Neural progenitor cell (in vitro differentiated cells): ENCODE measurements around the gene CIAO3. TPM values are rescaled to one million over a fixed set of nuclear protein-coding genes. Genes with fewer than 3 reads are reported as not detected.
"Not testable (repeated sequence)": the region's sequence is repeated elsewhere in the genome, so short reads cannot be mapped to it uniquely, and the experiment has no call there.

ENCODE experiments used
- DNase-seq: peaks from one replicate; pipeline ENCODE4 v3.0.0-alpha.2; 2016; ENCODE audit warnings: low spot score
- H2AFZ ChIP-seq: fragments of 200-600 bp; sonication (generic); replicated peaks from 2 replicates; pipeline ENCODE4 v1.6.1; 2016; ENCODE audit warnings: antibody characterized with exemption
- H3F3A ChIP-seq: fragments of 200-600 bp; sonication (generic); 2 replicates; pipeline ENCODE4 v1.6.1; 2016; ENCODE audit warnings: antibody characterized with exemption, low read depth
- H3K27ac ChIP-seq: fragments of 200-600 bp; sonication (generic); 2 replicates; pipeline ENCODE4 v1.5.1; 2016; ENCODE audit warnings: mild to moderate bottlenecking
- H3K27me3 ChIP-seq: fragments of 200-600 bp; sonication (generic); 2 replicates; pipeline ENCODE4 v1.6.1; 2016; ENCODE audit warnings: mild to moderate bottlenecking, moderate library complexity
- H3K36me3 ChIP-seq: fragments of 200-600 bp; sonication (generic); 2 replicates; pipeline ENCODE4 v1.5.1; 2016
- H3K4me1 ChIP-seq: fragments of 200-600 bp; sonication (generic); 2 replicates; pipeline ENCODE4 v1.6.1; 2016; ENCODE audit warnings: mixed run types
- H3K4me2 ChIP-seq: fragments of 200-600 bp; sonication (generic); 2 replicates; pipeline ENCODE4 v1.6.1; 2016
- H3K4me3 ChIP-seq: fragments of 200-600 bp; sonication (generic); 2 replicates; pipeline ENCODE4 v1.5.1; 2016
- H3K79me2 ChIP-seq: fragments of 200-600 bp; sonication (generic); 2 replicates; pipeline ENCODE4 v1.6.1; 2016; ENCODE audit warnings: low read depth
- H3K9ac ChIP-seq: fragments of 200-600 bp; sonication (generic); 2 replicates; pipeline ENCODE4 v1.6.1; 2016
- H3K9me3 ChIP-seq: fragments of 200-600 bp; sonication (generic); 2 replicates; pipeline ENCODE4 v1.5.1; 2016; ENCODE audit warnings: low read depth
- H4K20me1 ChIP-seq: fragments of 200-600 bp; sonication (generic); 2 replicates; pipeline ENCODE4 v1.6.1; 2016; ENCODE audit warnings: low read depth
- H3K27ac Mint-ChIP-seq: 3 replicates; pipeline ENCODE4 v1.8.0; 2021; ENCODE audit warnings: mixed read lengths
- H3K27me3 Mint-ChIP-seq: 2 replicates; pipeline ENCODE4 v1.8.0; 2022; ENCODE audit warnings: low read depth, mild to moderate bottlenecking, inconsistent platforms, moderate library complexity, mixed read lengths; ENCODE audit not compliant: insufficient read depth
- H3K36me3 Mint-ChIP-seq: 3 replicates; pipeline ENCODE4 v1.8.0; 2021; ENCODE audit warnings: mixed read lengths
- H3K4me1 Mint-ChIP-seq: 3 replicates; pipeline ENCODE4 v1.8.0; 2021; ENCODE audit warnings: mixed read lengths
- H3K4me3 Mint-ChIP-seq: 3 replicates; pipeline ENCODE4 v1.8.0; 2021; ENCODE audit warnings: mild to moderate bottlenecking, moderate library complexity, mixed read lengths
- H3K9me3 Mint-ChIP-seq: 3 replicates; pipeline ENCODE4 v1.8.0; 2020; ENCODE audit warnings: mixed read lengths
- EZH2 ChIP-seq: fragments of 200-600 bp; sonication (generic); IDR thresholded peaks from 2 replicates; pipeline ENCODE4 v1.6.1; 2017; ENCODE audit warnings: antibody characterized with exemption, mild to moderate bottlenecking, moderate library complexity
- EZH2phosphoT487 ChIP-seq: fragments of 200-600 bp; sonication (generic); IDR thresholded peaks from 2 replicates; pipeline ENCODE4 v1.6.1; 2017; ENCODE audit warnings: antibody characterized with exemption
- total RNA-seq: library from RNA; depleted of rRNA; stranded (reverse); fragments of >200 nt; gene quantifications from 2 replicates; pipeline ENCODE4 v1.2.3, GENCODE V29; 2015; ENCODE audit warnings: low replicate concordance
- TF ChIP-seq, protein P1 (sequence below): fragments of 200-600 bp; sonication (generic); IDR thresholded peaks from 2 replicates; pipeline ENCODE4 v1.5.1; 2017; ENCODE audit warnings: antibody characterized with exemption, mild to moderate bottlenecking

The CIAO3 gene
- total RNA-seq, 1 donor from 2014 or later: 20.5 TPM

DNA sequence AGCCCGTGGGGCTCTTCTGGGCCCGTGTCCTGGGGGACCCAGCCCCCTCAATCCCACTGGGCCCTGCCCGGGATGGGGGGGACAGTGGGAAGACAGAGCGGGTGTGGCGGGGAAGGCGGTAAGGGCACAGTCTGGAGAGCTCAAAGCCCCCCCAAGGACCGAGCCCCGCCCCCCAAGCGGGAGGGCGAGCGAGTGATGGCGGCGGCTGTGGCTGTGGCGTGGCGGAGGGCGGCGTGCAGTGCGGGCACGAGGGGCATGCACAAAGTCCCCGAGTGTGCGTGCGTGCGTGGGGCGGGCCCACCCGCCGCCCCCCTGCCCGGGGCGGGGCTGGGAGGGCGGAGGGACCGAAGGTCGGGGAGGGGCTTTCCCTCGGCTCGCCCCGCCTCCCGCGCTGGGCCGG is 47.0 kb downstream of the CIAO3 start:
- H3K27me3 Mint-ChIP-seq: peaks cover 37% of the 10 kb centered on the region
- Histone ChIP-seq H3K27ac (no peak overlapping the region), H3K4me1 (peaks cover 8% of the 10 kb centered on the region), H4K20me1 (peaks cover 13% of the 10 kb centered on the region), H3K4me3 (peak overlapping the region; percentile 44), H3K9me3 (no peaks in the 10 kb centered on the region), H2AFZ (no peak overlapping the region), H3K9ac (no peak overlapping the region), H3K36me3 (no peaks in the 10 kb centered on the region), H3K27me3 (peaks cover 84% of the 10 kb centered on the region), H3K79me2 (peaks cover 7% of the 10 kb centered on the region), H3K4me2 (peak overlapping the region; percentile 76), H3F3A (peaks cover 32% of the 10 kb centered on the region)
- H3K9me3 Mint-ChIP-seq: no peaks in the 10 kb centered on the region
- H3K4me3 Mint-ChIP-seq: no peak overlapping the region
- no peaks in the 10 kb centered on the region for H3K36me3 Mint-ChIP-seq
- no peak overlapping the region for H3K27ac Mint-ChIP-seq
- H3K4me1 Mint-ChIP-seq: peaks cover 15% of the 10 kb centered on the region
- DNase-seq: no peak
- no peak for TF ChIP-seq EZH2phosphoT487
- no peak for TF ChIP-seq EZH2
- TF ChIP-seq, protein P1, sequence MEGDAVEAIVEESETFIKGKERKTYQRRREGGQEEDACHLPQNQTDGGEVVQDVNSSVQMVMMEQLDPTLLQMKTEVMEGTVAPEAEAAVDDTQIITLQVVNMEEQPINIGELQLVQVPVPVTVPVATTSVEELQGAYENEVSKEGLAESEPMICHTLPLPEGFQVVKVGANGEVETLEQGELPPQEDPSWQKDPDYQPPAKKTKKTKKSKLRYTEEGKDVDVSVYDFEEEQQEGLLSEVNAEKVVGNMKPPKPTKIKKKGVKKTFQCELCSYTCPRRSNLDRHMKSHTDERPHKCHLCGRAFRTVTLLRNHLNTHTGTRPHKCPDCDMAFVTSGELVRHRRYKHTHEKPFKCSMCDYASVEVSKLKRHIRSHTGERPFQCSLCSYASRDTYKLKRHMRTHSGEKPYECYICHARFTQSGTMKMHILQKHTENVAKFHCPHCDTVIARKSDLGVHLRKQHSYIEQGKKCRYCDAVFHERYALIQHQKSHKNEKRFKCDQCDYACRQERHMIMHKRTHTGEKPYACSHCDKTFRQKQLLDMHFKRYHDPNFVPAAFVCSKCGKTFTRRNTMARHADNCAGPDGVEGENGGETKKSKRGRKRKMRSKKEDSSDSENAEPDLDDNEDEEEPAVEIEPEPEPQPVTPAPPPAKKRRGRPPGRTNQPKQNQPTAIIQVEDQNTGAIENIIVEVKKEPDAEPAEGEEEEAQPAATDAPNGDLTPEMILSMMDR: no peak

DNA sequence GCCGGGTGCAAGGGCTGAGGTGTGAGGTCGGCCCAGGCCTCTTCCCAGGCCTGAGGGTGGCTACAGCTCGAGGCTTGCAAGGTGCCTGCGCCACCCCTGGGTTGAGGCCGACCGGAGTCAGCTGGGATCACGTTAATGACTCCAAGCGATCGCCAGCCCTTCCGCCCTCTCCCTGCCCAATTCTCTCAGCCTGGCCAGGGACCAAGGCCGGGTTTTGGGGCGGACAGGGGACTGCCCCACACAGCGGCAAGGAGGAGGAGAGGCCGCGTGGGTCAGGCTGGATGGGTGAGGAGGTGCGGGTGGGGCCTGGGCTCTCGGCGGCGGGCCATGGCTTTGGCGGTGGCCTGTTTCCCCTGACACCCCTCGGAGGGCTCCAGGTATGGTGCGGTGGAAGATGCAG is 47.4 kb downstream of the CIAO3 start:
- TF ChIP-seq EZH2phosphoT487: no peak
- no peak for TF ChIP-seq EZH2
- Histone ChIP-seq H3K79me2 (peaks cover 10% of the 10 kb centered on the region), H3K4me2 (peak overlapping the region; percentile 76), H2AFZ (no peak overlapping the region), H4K20me1 (peaks cover 13% of the 10 kb centered on the region), H3K9me3 (no peaks in the 10 kb centered on the region), H3K27me3 (peaks cover 80% of the 10 kb centered on the region), H3F3A (peaks cover 32% of the 10 kb centered on the region), H3K4me3 (peak overlapping the region; percentile 44), H3K27ac (no peak overlapping the region), H3K36me3 (no peaks in the 10 kb centered on the region), H3K9ac (no peak overlapping the region), H3K4me1 (peaks cover 8% of the 10 kb centered on the region)
- Mint-ChIP-seq H3K27me3 (peaks cover 36% of the 10 kb centered on the region), H3K27ac (no peak overlapping the region), H3K4me3 (peak overlapping the region; percentile 48), H3K9me3 (no peaks in the 10 kb centered on the region), H3K36me3 (no peaks in the 10 kb centered on the region), H3K4me1 (peaks cover 16% of the 10 kb centered on the region)
- no peak for DNase-seq

DNA sequence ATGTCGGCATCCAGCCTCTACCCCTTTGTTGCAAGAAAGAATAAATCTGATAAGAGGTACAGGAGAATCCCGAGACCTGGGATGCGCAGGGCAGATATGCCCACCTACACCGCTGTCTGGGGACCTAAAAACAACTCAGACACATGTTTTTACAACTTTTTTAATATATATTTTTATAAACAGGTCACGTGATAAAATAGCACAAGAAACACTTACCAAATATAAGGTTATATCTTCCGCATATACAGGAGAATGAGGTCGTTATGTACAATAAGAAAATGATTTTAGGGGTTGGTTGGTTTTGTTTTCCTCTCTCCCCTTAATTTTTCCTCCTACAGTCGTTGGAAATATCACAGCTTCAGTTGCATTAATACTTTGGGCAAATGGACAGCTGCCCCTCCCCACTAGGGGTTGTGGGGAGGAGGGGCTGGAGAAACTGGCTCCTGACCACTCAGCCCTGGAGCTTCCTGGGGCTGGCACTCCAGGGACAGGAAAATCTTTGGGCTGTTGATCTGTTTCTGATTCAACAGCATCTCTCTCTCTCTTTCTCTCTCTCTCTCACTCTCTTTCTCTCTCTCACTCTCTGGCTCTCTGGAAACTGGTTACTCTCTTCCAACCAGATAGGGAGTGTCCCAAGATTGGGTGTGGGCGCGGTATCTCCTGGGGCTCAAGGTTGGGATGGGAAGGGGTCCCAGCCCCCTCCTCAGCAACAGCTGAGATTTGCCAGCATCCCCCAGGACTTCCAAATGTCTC is 48.3 kb downstream of the CIAO3 start:
- H3K79me2 ChIP-seq: peaks cover 10% of the 10 kb centered on the region
- no peaks in the 10 kb centered on the region for H3K36me3 ChIP-seq
- peaks cover 32% of the 10 kb centered on the region for H3F3A ChIP-seq
- Mint-ChIP-seq H3K9me3 (no peaks in the 10 kb centered on the region), H3K27ac (no peak overlapping the region), H3K36me3 (no peaks in the 10 kb centered on the region), H3K27me3 (peaks cover 38% of the 10 kb centered on the region), H3K4me1 (peaks cover 16% of the 10 kb centered on the region), H3K4me3 (peak overlapping the region; percentile 81)
- H2AFZ ChIP-seq: no peak overlapping the region
- TF ChIP-seq EZH2phosphoT487 (no peak), EZH2 (no peak)
- TF ChIP-seq, protein P1: no peak
- H3K4me1 ChIP-seq: peaks cover 8% of the 10 kb centered on the region
- H3K9me3 ChIP-seq: no peaks in the 10 kb centered on the region
- no peak overlapping the region for H3K4me2 ChIP-seq
- H3K27me3 ChIP-seq: peaks cover 71% of the 10 kb centered on the region
- peaks cover 13% of the 10 kb centered on the region for H4K20me1 ChIP-seq
- H3K9ac ChIP-seq: no peak overlapping the region
- no peak overlapping the region for H3K27ac ChIP-seq
- no peak overlapping the region for H3K4me3 ChIP-seq
- DNase-seq: no peak

DNA sequence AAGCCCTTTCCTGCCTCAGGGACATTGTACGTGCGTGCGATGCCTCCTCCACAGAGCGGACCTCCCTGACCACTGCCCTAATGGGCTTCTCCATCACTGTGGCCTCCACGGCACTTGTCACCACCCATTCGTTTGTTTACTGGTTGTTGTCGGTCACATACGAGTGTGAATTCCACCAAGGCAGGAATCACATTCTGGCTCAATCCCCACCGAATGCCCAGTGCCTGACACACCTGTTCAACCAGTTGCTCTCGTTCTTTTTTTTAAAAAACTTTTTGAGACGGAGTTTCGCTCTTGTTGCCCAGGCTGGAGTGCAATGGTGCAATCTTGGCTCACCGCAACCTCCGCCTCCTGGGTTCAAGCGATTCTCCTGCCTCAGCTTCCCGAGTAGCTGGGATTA is 49.6 kb downstream of the CIAO3 start:
- H3K4me1 ChIP-seq: not testable (repeated sequence)
- peaks cover 58% of the 10 kb centered on the region for H3K27me3 ChIP-seq
- peaks cover 32% of the 10 kb centered on the region for H3K27me3 Mint-ChIP-seq

More for the DNA sequence above, 49.6 kb downstream of the CIAO3 start:
- H3K4me2 ChIP-seq, H3K27ac ChIP-seq, H3K4me3 ChIP-seq, DNase-seq, H3K36me3 ChIP-seq, H3K9ac ChIP-seq, H3K9me3 Mint-ChIP-seq, H3K27ac Mint-ChIP-seq, H3K9me3 ChIP-seq, H2AFZ ChIP-seq, H3K36me3 Mint-ChIP-seq: not testable (repeated sequence)
- Histone ChIP-seq H4K20me1 (peaks cover 13% of the 10 kb centered on the region), H3F3A (peaks cover 32% of the 10 kb centered on the region), H3K79me2 (peaks cover 10% of the 10 kb centered on the region)
- peak overlapping the region; percentile 94 for H3K4me3 Mint-ChIP-seq
- H3K4me1 Mint-ChIP-seq: peaks cover 16% of the 10 kb centered on the region
